WTC11 (cell line): ENCODE data around the gene KLHL5. TPM values are rescaled to one million over a fixed set of nuclear protein-coding genes. Genes with fewer than 3 reads are reported as not detected.

ENCODE experiments used
- ATAC-seq: fragments of 200-7000 bp; cut with Tn5 transposase; 2 replicates; pipeline ENCODE4 v1.10.0; 2021; ENCODE audit warnings: mild to moderate bottlenecking, moderate library complexity
- CTCF ChIA-PET: fragments of 300-600 bp; sonication (Branson Sonifier 250); formaldehyde crosslinking; loops from one replicate; lab custom pipeline; 2021; ENCODE audit warnings: antibody characterized with exemption; lab: Charles Lee
- POLR2A ChIA-PET: fragments of 350-600 bp; sonication (Branson Sonifier 250); formaldehyde crosslinking; loops from one replicate; lab custom pipeline; 2021; ENCODE audit warnings: antibody characterized with exemption; lab: Charles Lee
- DNase-seq: peaks from one replicate; pipeline ENCODE4 v3.0.0; 2021; ENCODE audit warnings: low spot score
- H3K27ac Mint-ChIP-seq: 2 replicates; pipeline ENCODE4 v1.8.0; 2021; ENCODE audit warnings: mixed read lengths
- H3K27me3 Mint-ChIP-seq: 2 replicates; pipeline ENCODE4 v1.8.0; 2021; ENCODE audit warnings: low read depth, mild to moderate bottlenecking, moderate library complexity, mixed read lengths
- H3K36me3 Mint-ChIP-seq: 2 replicates; pipeline ENCODE4 v1.8.0; 2021; ENCODE audit warnings: mixed read lengths
- H3K4me1 Mint-ChIP-seq: 2 replicates; pipeline ENCODE4 v1.8.0; 2022; ENCODE audit warnings: mixed read lengths
- H3K4me3 Mint-ChIP-seq: 2 replicates; pipeline ENCODE4 v1.8.0; 2021; ENCODE audit warnings: mild to moderate bottlenecking, moderate library complexity, mixed read lengths
- H3K9me3 Mint-ChIP-seq: 2 replicates; pipeline ENCODE4 v1.8.0; 2021; ENCODE audit warnings: mixed read lengths
- ATF1 ChIP-seq: sonication (generic); formaldehyde crosslinking; IDR thresholded peaks from 2 replicates; pipeline ENCODE4 v1.8.1; 2023; ENCODE audit warnings: mild to moderate bottlenecking, moderate library complexity, missing genetic modification reagents
- CTCF ChIP-seq: fragments of 200-600 bp; IDR thresholded peaks from 2 replicates; pipeline ENCODE4 v1.8.0; 2022; ENCODE audit warnings: antibody characterized with exemption
- E2F4 ChIP-seq: sonication (generic); formaldehyde crosslinking; IDR thresholded peaks from 2 replicates; pipeline ENCODE4 v1.8.1; 2022; ENCODE audit warnings: low read depth, mild to moderate bottlenecking, moderate library complexity, missing genetic modification reagents, borderline replicate concordance
- ELF4 ChIP-seq: sonication (generic); formaldehyde crosslinking; IDR thresholded peaks from 2 replicates; pipeline ENCODE4 v1.8.1; 2022; ENCODE audit warnings: low read depth, mild to moderate bottlenecking, moderate library complexity, missing genetic modification reagents
- HMGXB4 ChIP-seq: sonication (generic); formaldehyde crosslinking; IDR thresholded peaks from 2 replicates; pipeline ENCODE4 v1.8.1; 2023; ENCODE audit warnings: mild to moderate bottlenecking, moderate library complexity, missing genetic modification reagents
- JAZF1 ChIP-seq: fragments of 250-450 bp; sonication (Bioruptor Pico); IDR thresholded peaks from 2 replicates; pipeline ENCODE4 v1.9.0; 2021; ENCODE audit warnings: moderate library complexity, mild to moderate bottlenecking, inconsistent platforms
- JUN ChIP-seq: sonication (generic); formaldehyde crosslinking; IDR thresholded peaks from 2 replicates; pipeline ENCODE4 v1.8.0; 2023; ENCODE audit warnings: mild to moderate bottlenecking, missing genetic modification reagents
- MLX ChIP-seq: sonication (generic); formaldehyde crosslinking; IDR thresholded peaks from 2 replicates; pipeline ENCODE4 v1.8.1; 2023; ENCODE audit warnings: mild to moderate bottlenecking, missing genetic modification reagents, moderate library complexity
- MXD4 ChIP-seq: fragments of 250-450 bp; sonication (Bioruptor Pico); IDR thresholded peaks from 2 replicates; pipeline ENCODE4 v1.8.0; 2021; ENCODE audit warnings: mild to moderate bottlenecking, moderate library complexity, borderline replicate concordance
- NFYB ChIP-seq: sonication (generic); formaldehyde crosslinking; conservative IDR thresholded peaks from 2 replicates; pipeline ENCODE4 v1.8.0; 2022; ENCODE audit warnings: low read depth, missing genetic modification reagents
- NR2C2 ChIP-seq: sonication (generic); formaldehyde crosslinking; IDR thresholded peaks from 2 replicates; pipeline ENCODE4 v1.8.0; 2022; ENCODE audit warnings: mild to moderate bottlenecking, missing genetic modification reagents
- SOX15 ChIP-seq: fragments of 250-450 bp; sonication (Bioruptor Pico); IDR thresholded peaks from 2 replicates; pipeline ENCODE4 v1.9.0; 2021; ENCODE audit warnings: mild to moderate bottlenecking
- STAT6 ChIP-seq: sonication (generic); formaldehyde crosslinking; conservative IDR thresholded peaks from 2 replicates; pipeline ENCODE4 v1.8.1; 2023; ENCODE audit warnings: mild to moderate bottlenecking, low read depth, missing genetic modification reagents, moderate library complexity
- TP53 ChIP-seq: sonication (generic); formaldehyde crosslinking; IDR thresholded peaks from 2 replicates; pipeline ENCODE4 v1.8.1; 2023; ENCODE audit warnings: mild to moderate bottlenecking, missing genetic modification reagents
- USF1 ChIP-seq: sonication (generic); formaldehyde crosslinking; IDR thresholded peaks from 2 replicates; pipeline ENCODE4 v1.8.0; 2022; ENCODE audit warnings: mild to moderate bottlenecking, missing genetic modification reagents
- ZBTB43 ChIP-seq: sonication (generic); formaldehyde crosslinking; IDR thresholded peaks from 2 replicates; pipeline ENCODE4 v1.8.1; 2023; ENCODE audit warnings: mild to moderate bottlenecking, missing genetic modification reagents
- ZNF263 ChIP-seq: sonication (generic); formaldehyde crosslinking; IDR thresholded peaks from 2 replicates; pipeline ENCODE4 v1.8.1; 2022; ENCODE audit warnings: low read depth, mild to moderate bottlenecking, moderate library complexity, missing genetic modification reagents
- ZNF317 ChIP-seq: sonication (generic); formaldehyde crosslinking; IDR thresholded peaks from 2 replicates; pipeline ENCODE4 v1.8.1; 2023; ENCODE audit warnings: low read depth, mild to moderate bottlenecking, moderate library complexity, missing genetic modification reagents, borderline replicate concordance
- ZNF425 ChIP-seq: fragments of 250-450 bp; sonication (Bioruptor Pico); conservative IDR thresholded peaks from 2 replicates; pipeline ENCODE4 v1.9.0; 2021; ENCODE audit warnings: mild to moderate bottlenecking
- total RNA-seq: library from RNA; stranded (reverse); gene quantifications from 3 replicates; pipeline ENCODE4 v1.2.3, GENCODE V29; 2021

Gene KLHL5
- total RNA-seq, 1 experiment from 2014 or later, result 21.1 TPM

- no peak for TF ChIP-seq STAT6 (CRISPR knock-in tag)
- no peak for TF ChIP-seq JUN (CRISPR knock-in tag)
- no peak for TF ChIP-seq NR2C2
- no peak for TF ChIP-seq CTCF
- TF ChIP-seq ELF4 (CRISPR knock-in tag), result no peak
- TF ChIP-seq HMGXB4 (CRISPR knock-in tag), result no peak
- no peak for TF ChIP-seq ZBTB43 (CRISPR knock-in tag)
- no peak for TF ChIP-seq NFYB
- TF ChIP-seq MXD4 (CRISPR knock-in tag), result no peak
- no peak for TF ChIP-seq E2F4 (CRISPR knock-in tag)
- no peak for TF ChIP-seq USF1
- TF ChIP-seq SOX15 (CRISPR knock-in tag), result no peak
- TF ChIP-seq ZNF317 (CRISPR knock-in tag), result no peak
- TF ChIP-seq ZNF263 (CRISPR knock-in tag), result no peak
Observed at GRCh38 chr4:39166669-39167068, 104.6 kb downstream of the KLHL5 start (continued).

GRCh38 chr4:39169426-39169825 is 107.4 kb downstream of the KLHL5 start:
- DNase-seq (no peak), ATAC-seq (no peak)
- CTCF ChIA-PET, result interaction anchor here (0.8 kb wide), 1 partner anchor 12 kb away, joined by 3 read pairs; no protein-coding TSS in a partner anchor
- Mint-ChIP-seq H3K27ac (no peak overlapping the region), H3K9me3 (peaks cover 14% of the 10 kb centered on the region; the same call in 1 of the 2 replicates), H3K4me1 (peaks cover 13% of the 10 kb centered on the region), H3K27me3 (peaks cover 1% of the 10 kb centered on the region), H3K36me3 (peaks cover 4% of the 10 kb centered on the region; the same call in 1 of the 2 replicates), H3K4me3 (no peak overlapping the region)
- POLR2A ChIA-PET, result no interaction called here
- TF ChIP-seq E2F4 (CRISPR knock-in tag) (no peak), ZNF425 (CRISPR knock-in tag) (no peak), ATF1 (CRISPR knock-in tag) (no peak), TP53 (no peak), MLX (CRISPR knock-in tag) (no peak), JAZF1 (no peak)
